Measurements from ENCODE around the gene SLC44A3. TPM values are rescaled to one million over a fixed set of nuclear protein-coding genes. Genes with fewer than 3 reads are reported as not detected.

The SLC44A3 gene
- total and polyA plus RNA-seq, 2 experiments from 2014 or later = 2.9 to 4.5 TPM

DNA sequence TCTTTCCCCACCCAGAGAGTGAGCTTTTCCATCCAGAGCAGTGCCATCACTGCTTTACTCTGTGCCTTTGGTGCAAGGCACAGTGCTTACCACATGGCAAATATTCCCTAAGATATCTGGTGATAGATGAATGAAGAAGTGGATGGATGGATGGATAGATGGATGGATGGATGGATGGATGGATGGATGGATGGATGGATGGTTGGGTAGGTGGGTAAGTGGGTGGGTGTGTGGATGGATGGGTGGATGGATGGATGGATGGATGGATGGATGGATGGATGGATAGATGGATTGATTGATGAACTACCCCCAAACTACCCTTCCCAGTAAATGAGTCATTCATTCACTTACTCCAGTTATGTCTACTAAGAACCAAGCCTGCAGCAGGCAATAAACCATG, 42.9 kb upstream of the SLC44A3 start:
- Histone ChIP-seq H3K36me3 (ENCODE audit: insufficient read depth) (no peaks in the 10 kb centered on the region), H3K4me3 (no peak overlapping the region), H2AFZ (no peak overlapping the region), H3K27me3 (ENCODE audit: insufficient read depth) (no peaks in the 10 kb centered on the region), H3F3A (replicated peaks; ENCODE audit: low read depth) (no peaks in the 10 kb centered on the region), H4K20me1 (replicated peaks; ENCODE audit: insufficient read depth) (no peaks in the 10 kb centered on the region), H3K79me2 (replicated peaks; ENCODE audit: insufficient read depth) (no peaks in the 10 kb centered on the region), H3K9me2 (ENCODE audit: insufficient read depth) (no peaks in the 10 kb centered on the region), H3K27ac (ENCODE audit: low read depth) (no peak overlapping the region), H3K4me1 (ENCODE audit: insufficient read depth) (no peaks in the 10 kb centered on the region), H3K4me2 (no peak overlapping the region)
- Mint-ChIP-seq H3K9me3 (no peaks in the 10 kb centered on the region), H3K4me1 (peaks cover 6% of the 10 kb centered on the region; the same call in 2 of the 3 replicates), H3K27me3 (ENCODE audit: insufficient read depth, low read depth, poor library complexity) (no peaks in the 10 kb centered on the region), H3K27ac (no peak overlapping the region), H3K36me3 (ENCODE audit: low read depth) (no peaks in the 10 kb centered on the region), H3K4me3 (no peak overlapping the region)
- TF ChIP-seq, protein P1, sequence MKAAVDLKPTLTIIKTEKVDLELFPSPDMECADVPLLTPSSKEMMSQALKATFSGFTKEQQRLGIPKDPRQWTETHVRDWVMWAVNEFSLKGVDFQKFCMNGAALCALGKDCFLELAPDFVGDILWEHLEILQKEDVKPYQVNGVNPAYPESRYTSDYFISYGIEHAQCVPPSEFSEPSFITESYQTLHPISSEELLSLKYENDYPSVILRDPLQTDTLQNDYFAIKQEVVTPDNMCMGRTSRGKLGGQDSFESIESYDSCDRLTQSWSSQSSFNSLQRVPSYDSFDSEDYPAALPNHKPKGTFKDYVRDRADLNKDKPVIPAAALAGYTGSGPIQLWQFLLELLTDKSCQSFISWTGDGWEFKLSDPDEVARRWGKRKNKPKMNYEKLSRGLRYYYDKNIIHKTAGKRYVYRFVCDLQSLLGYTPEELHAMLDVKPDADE (IDR thresholded peaks at IDR 0.05) = no peak
- TF ChIP-seq EZH2phosphoT487 (IDR thresholded peaks at IDR 0.05; ENCODE audit: unreplicated experiment) (no peak), ZNF114 (CRISPR knock-in tag; IDR thresholded peaks at IDR 0.05) (no peak), STAT1 (IDR thresholded peaks at IDR 0.05; ENCODE audit: unreplicated experiment) (no peak), POLR2AphosphoS5 (IDR thresholded peaks at IDR 0.05; ENCODE audit: low read depth) (no peak), REST (IDR thresholded peaks at IDR 0.05; ENCODE audit: unreplicated experiment) (no peak), EZH2 (IDR thresholded peaks at IDR 0.05; ENCODE audit: low read depth, unreplicated experiment) (no peak)
- TF ChIP-seq, protein P2, sequence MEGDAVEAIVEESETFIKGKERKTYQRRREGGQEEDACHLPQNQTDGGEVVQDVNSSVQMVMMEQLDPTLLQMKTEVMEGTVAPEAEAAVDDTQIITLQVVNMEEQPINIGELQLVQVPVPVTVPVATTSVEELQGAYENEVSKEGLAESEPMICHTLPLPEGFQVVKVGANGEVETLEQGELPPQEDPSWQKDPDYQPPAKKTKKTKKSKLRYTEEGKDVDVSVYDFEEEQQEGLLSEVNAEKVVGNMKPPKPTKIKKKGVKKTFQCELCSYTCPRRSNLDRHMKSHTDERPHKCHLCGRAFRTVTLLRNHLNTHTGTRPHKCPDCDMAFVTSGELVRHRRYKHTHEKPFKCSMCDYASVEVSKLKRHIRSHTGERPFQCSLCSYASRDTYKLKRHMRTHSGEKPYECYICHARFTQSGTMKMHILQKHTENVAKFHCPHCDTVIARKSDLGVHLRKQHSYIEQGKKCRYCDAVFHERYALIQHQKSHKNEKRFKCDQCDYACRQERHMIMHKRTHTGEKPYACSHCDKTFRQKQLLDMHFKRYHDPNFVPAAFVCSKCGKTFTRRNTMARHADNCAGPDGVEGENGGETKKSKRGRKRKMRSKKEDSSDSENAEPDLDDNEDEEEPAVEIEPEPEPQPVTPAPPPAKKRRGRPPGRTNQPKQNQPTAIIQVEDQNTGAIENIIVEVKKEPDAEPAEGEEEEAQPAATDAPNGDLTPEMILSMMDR (conservative IDR thresholded peaks at IDR 0.05; ENCODE audit: low read depth in 2 of 2) = no peak
- no peak for DNase-seq (ENCODE audit: low spot score)
- ATAC-seq = no peak

GRCh38 chr1:94778808-94779207, 41.3 kb upstream of the SLC44A3 start:
- H3F3A ChIP-seq (replicated peaks; ENCODE audit: low read depth) = no peaks in the 10 kb centered on the region
- H3K27ac ChIP-seq (ENCODE audit: low read depth) = no peak overlapping the region
- H3K36me3 ChIP-seq (ENCODE audit: insufficient read depth) = no peaks in the 10 kb centered on the region
- ATAC-seq = no peak
- Mint-ChIP-seq H3K27ac (no peak overlapping the region), H3K27me3 (ENCODE audit: insufficient read depth, low read depth, poor library complexity) (no peaks in the 10 kb centered on the region), H3K9me3 (no peaks in the 10 kb centered on the region), H3K4me3 (no peak overlapping the region), H3K36me3 (ENCODE audit: low read depth) (no peaks in the 10 kb centered on the region), H3K4me1 (peaks cover 2% of the 10 kb centered on the region; the same call in 1 of the 3 replicates)
- DNase-seq (ENCODE audit: low spot score) = no peak
- H2AFZ ChIP-seq = no peak overlapping the region
- no peak overlapping the region for H3K4me2 ChIP-seq
- no peaks in the 10 kb centered on the region for H4K20me1 ChIP-seq (replicated peaks; ENCODE audit: insufficient read depth)
- no peaks in the 10 kb centered on the region for H3K79me2 ChIP-seq (replicated peaks; ENCODE audit: insufficient read depth)
- H3K4me3 ChIP-seq = no peak overlapping the region
- no peaks in the 10 kb centered on the region for H3K9me2 ChIP-seq (ENCODE audit: insufficient read depth)
- H3K4me1 ChIP-seq (ENCODE audit: insufficient read depth) = no peaks in the 10 kb centered on the region
- no peaks in the 10 kb centered on the region for H3K27me3 ChIP-seq (ENCODE audit: insufficient read depth)
- no peak for TF ChIP-seq EZH2phosphoT487 (IDR thresholded peaks at IDR 0.05; ENCODE audit: unreplicated experiment)
- TF ChIP-seq ZNF331 (CRISPR knock-in tag; IDR thresholded peaks at IDR 0.05; ENCODE audit: low read depth) = no peak
- TF ChIP-seq, protein P2 (conservative IDR thresholded peaks at IDR 0.05; ENCODE audit: low read depth in 2 of 2) = no peak
- no peak for TF ChIP-seq NANOG (IDR thresholded peaks at IDR 0.05; ENCODE audit: borderline replicate concordance)
- TF ChIP-seq CREB1 (CRISPR knock-in tag; IDR thresholded peaks at IDR 0.05; ENCODE audit: low read depth) = no peak
- no peak for TF ChIP-seq ZNF114 (CRISPR knock-in tag; IDR thresholded peaks at IDR 0.05)
- TF ChIP-seq POLR2AphosphoS5 (IDR thresholded peaks at IDR 0.05; ENCODE audit: low read depth) = no peak

Data from GM23338 (cell line).